IPS-NIHi11 (cell line): ENCODE data around the gene PPP2R5C.

Experiments used
- DNase-seq: peaks from one replicate; pipeline ENCODE4 v3.0.0; 2012; ENCODE audit warnings: mixed read lengths, low spot score

PPP2R5C gene

DNA sequence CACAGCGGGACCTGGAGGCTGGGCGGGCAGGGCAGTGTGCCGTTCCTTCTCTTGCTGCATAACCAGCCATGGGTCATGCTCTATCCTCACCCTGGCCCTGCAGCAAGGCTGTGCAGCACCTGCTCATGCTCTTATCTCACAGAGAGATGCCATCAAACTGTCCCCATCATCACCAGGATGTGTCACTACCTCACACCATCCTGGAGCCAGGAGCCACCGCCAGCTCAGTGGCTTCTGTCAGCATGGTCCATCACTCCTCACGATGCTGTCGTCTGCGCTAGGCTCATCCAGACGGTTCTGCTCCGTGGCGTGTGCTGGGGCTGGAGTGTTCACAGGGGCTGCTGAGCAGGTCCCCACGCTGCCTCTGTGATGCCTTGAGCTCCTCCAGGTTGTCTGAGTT, 125.7 kb downstream of the PPP2R5C start:
- DNase-seq = no peak

DNA sequence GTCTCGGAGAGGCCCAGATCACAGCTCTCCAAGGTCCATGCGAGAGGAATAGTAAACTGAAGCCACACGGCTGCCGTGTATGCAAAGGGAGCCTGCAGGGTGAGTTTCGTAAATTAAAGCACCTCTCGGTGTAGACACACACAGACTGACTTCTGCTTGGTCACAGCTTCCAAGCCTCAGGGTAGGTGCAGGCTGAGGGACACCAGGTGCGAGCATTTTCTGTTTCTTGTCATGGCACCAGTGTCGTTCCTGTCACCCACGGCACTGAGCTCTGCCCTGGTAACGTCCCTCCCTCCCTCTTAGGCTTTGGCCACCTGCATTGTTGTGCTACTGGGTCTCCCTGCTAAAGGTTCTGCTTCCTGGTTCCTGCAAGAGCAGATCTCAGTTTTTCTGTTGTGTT, 126.7 kb downstream of the PPP2R5C start:
- DNase-seq = no peak

DNA sequence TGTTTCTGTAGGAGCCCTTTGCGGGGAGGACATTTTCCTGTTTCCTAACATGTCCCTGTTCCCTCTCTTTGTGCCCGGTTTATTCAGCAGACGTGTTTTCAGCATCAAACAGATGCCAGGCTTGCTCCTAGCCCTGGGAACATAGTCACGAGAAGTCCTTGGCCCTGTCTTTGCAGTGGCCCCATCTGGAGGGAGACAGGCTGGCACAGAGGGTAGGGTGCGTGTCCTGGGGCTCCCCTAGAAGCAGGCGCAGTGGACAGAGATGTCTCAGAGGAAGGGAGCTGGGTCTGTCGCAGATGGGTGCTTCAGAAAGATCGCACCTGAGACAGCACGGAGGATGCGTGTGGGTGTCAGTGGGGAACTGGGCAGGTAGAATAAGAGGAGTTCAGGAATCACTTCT, 127.9 kb downstream of the PPP2R5C start:
- no peak for DNase-seq

DNA sequence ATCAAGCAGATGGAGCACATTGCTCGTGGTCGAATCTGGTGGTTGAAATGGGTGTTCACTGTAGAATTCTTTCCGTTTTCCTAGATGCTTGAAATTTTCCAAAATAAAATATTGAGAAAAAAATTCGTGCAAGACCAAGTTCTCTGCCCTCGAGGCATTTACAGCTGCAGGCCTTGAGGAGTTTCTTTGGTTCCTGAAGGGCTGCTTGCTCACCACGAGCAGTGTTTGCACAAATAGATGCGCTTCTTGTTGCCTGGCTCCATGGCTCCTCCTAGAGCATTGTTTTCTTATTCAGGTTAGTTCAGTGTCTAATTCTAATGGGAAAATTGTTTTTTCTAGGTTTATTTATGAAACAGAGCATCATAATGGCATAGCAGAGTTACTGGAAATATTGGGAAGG, 128.4 kb downstream of the PPP2R5C start:
- no peak for DNase-seq

DNA sequence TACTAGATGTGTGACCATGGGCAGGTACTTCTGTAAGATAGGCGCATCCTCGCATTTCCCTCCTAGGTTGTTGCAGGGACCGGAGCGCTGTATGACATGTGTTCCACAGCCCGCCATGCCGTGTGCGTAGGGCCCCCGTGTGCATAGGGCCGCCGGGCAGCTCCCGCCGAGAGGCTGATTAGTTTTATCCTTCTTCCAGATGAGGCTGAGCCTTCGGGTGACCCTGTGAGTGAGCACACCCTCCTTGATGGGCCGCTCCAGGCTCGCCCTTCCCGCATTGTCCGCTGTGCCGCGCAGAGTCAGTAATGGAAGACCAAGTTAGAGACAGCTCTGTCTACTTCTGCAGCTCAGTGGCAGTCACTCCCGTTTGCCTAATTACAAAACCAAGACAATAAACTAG, 130.0 kb downstream of the PPP2R5C start:
- DNase-seq = no peak

DNA sequence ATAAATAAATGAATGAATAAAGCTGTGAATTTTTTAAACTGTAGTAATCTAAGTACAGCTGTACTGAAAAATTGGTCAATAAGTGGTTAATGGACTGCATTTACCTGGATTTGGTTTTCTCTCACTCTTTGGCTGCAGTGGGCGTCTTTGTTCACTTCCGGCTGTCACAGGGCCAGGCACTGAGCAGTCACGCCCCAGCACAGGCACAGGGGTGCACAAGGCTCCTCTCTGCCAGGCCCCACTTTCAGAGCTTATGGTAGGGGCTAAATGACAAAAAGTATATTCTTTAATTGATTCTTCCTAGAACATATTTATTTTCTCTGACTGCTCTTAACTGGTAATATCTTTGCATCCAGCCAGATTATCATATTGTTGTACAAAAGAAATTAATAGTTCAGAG, 132.2 kb downstream of the PPP2R5C start:
- no peak for DNase-seq

DNA sequence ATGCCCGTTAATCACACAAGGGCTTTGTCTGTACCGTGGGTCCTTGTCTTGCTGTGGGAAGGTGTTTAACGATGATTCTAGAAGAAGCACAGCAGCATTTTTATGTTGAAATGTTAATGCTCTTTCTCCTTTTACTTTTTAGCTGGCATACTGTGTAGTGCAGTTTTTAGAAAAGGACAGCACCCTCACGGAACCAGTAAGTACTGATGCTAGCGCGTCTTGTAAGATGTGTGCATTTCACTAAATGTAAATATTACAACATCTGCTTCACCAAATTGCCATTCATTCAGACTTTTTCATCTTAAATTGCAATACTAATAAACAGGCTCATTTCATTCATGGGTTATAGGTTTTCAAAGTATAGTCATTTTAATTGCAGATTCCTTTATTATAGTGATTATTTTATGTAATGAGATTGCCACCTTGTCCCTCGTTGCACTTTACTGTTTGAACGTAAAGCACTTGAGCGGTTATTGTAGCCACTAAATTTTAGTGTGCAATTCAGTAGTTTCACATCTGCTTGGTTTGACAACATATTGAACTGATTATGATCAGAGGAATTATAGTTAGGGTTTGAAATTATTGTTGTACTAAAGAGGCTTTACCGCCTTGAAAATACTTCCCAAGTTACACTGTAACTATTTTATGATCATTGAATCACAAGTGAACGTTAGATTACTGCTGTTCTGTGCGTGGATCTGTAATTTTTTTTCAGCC, 133.0 kb downstream of the PPP2R5C start:
- DNase-seq = no peak

DNA sequence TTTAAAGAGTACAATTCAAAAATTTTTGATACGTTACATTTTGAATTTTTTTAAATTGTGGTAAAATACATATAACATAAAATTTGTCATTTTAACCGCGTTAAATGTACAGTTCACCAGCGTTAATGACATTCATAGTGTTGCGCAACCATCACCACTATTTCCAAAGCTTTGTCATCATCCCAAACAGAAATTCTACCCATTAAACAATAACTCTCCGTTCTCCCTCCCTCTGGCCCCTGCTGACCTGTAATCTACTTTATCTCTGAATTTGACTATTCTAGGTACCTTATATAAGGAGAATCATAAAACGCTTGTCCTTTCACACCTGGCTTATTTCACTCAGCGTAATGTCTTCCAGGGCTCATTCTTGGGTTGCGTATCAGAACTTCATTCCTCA, 133.7 kb downstream of the PPP2R5C start:
- DNase-seq = no peak

DNA sequence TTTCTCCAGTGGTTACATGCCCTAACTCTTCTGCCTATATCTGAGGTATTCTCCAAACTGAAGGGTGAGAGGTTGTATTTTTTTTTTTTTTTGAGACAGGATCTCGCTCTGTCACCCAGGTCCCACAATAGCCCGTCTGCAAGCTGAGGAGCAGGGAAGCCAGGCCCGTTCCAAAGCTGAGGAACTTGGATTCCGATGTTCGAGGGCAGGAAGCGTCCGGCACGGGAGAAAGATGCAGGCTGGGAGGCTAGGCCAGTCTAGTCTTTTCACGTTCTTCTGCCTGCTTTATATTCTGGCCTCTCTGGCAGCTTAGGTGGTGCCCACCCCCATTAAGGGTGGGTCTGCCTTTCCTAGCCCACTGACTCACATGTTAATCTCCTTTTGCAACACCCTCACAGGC, 135.8 kb downstream of the PPP2R5C start:
- DNase-seq = no peak

DNA sequence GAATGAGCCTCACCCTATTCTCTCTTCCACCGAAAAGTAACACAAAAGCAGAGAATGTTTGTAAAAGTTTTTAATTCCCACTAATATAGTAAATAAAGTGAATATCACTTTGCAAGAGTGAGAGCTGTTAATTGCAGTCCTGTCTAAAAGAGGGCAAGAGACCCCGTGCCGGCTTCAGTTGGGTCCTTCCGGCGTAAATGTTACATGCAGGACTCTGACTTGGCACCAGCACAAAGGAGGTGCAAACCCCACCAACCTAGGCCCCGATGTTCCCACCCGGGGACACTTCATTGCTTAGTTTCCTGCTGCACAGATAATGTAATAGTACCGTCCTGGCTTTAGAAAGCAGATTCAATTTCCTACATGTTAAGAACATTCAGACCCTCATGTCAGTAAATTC, 136.9 kb downstream of the PPP2R5C start:
- DNase-seq = no peak

DNA sequence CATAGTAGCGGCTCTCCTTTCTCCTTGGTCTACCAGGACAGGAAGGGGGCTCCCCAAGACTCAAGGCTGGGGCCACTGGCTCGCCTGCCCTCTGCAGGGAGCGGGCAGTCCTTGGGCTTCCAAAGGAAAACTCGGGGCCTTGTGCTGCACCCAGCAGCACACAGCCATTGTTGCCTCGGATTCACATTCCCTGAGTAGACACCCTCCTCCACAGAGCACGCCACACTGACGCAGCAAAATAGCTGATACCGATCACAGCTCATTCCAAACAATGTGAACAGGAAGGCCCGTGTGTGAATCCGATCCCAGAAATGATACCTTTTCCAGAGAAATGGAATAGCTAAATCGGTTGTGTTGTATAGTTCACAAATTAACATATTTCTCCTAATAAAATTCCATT, 137.8 kb downstream of the PPP2R5C start:
- DNase-seq = no peak

DNA sequence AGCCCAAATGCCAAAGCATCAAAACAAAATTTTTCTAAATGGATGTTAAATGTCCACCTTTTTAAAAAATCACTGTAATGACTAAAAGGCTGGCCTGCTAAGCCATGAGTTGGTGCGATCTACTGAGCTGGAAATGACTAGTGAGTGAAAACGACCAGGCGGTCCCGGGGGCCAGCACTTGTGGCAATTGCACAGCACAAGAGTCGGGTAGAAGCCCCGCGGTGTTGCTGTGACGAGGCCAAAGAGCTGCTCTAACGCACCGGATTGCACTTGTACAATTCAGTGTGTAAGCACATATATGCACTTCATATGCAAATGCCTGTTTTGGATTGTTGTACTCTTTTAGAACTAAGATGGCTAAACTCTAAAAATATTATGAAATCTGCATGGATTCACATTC, 138.7 kb downstream of the PPP2R5C start:
- DNase-seq = no peak

DNA sequence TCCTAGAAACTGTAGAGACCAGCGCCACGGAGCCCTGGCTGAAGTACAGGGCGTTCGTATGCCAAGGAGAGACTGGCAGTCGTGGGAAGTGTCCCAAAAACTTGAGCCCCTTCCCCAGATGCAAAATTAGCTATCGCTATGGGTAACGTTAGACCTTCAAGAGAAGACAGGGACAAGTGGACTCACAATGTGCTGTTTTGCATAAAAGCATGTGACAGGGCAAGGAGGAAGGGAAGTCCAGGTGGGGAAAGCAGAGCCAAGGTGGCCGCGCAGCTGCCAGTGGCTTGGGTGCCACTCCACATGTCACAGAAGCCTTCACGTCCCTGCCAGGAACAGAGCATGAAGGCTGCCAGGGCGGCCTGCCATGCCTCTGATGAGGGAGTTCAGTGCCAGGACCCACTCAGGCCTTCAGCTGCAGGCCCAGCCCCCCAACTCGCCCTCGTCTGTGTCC, 141.6 kb downstream of the PPP2R5C start:
- no peak for DNase-seq

DNA sequence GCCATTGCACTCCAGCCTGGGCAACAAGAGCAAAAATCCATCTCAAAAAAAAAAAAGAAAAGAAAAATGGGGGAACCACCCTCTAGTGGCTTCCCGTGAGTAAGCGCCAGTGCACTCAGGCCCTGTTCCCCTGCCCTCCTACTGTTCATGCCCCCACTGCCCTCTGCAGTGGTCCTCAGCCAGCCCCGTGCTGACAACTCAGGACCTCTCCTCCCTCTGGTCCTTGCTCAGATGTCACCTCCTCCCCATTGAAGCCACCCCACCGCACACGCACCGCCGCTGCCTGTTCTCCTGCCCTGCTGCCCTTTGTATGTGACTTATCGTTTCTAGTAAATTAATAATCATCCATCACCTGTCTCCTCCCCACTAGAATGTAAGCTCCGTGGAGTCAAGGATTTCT, 144.1 kb downstream of the PPP2R5C start:
- no peak for DNase-seq

DNA sequence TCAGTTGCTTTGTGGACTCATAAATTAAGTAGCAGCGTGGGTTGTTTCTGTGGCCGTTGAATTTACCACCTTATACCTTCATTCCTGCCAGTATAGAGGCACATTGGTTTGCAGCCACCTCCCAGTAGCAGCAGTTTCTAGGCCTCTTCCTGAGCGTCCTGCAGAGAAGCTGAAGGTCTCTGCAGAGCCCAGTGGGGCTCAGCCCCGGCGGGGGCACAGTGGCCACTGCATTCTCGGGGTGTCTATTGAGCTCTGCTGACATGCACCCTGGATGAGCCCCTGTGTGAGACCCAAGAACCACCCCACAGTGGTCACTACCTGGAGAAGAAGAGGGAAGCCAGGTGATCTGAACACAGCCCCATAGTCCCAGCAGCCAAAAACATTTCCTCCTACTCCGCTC, 145.1 kb downstream of the PPP2R5C start:
- no peak for DNase-seq

DNA sequence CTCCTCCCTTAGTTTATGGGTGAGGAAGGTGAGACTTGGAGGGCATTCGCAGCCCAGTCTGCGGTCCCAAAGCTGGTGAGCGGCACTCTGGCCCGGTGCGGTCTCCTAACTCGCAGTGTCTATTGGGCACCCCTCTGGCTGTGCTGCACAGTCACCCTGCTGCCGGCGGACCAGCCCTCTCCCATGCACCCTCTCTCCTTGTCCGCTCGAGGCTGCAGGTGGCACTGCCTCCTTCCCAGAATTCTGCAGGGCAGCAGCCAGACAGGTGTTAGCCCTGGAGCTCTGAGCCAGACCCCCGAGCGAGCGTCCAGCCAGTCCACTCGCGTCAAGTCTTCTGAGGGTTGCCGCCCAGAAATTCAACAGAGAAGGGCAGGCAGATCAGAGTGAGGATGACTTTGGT, 146.1 kb downstream of the PPP2R5C start:
- DNase-seq = no peak

DNA sequence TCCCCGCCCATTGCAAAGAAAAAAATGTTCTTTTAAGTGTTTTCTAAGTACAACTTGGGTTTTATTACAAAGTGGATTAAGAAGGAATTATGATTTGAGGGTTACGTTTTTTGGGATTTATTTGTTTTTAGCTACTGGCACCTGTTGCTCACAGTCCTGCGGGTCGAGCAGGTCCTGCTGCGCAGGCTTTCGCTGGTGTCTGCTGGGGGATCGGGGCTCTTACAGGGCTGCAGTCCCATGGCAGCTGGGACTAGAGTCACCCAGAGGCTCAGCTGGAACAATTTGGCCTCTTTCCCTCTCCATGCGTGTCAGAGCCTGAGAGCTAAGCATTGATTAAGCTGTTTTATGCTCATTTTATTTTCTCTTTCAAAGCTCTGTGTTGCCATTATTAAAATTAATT, 147.3 kb downstream of the PPP2R5C start:
- DNase-seq = no peak

DNA sequence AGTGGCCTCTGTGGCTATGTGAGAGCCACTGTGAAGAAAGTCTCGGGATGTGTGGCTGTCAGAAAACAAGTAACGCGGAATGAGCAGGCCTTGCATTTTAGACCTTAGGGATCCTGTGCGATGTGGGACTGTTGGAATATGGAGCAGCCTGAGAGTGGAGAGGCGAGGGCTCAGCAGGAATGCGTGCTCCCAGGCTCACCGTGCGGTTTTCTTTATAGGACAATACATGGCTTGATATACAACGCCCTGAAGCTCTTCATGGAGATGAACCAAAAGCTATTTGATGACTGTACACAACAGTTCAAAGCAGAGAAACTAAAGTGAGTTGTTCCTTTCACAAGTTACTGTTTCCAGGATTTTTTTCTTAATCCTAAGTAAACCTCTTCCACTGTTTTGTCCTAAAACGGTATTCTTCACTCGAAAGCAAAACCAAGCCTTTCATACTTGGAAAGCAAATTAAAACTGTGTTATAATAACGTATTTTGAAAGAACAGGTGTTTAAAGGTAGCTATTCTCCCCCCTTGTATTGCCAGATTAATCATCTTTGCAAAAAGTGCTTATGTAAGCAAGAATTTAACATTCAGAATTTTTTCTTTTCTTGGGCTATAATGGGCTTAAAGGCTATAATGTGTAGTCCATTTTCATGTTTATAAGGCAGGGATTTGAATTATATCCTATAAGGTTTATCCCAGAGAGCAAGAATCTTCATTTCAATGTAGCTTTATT, 148.0 kb downstream of the PPP2R5C start:
- no peak for DNase-seq

DNA sequence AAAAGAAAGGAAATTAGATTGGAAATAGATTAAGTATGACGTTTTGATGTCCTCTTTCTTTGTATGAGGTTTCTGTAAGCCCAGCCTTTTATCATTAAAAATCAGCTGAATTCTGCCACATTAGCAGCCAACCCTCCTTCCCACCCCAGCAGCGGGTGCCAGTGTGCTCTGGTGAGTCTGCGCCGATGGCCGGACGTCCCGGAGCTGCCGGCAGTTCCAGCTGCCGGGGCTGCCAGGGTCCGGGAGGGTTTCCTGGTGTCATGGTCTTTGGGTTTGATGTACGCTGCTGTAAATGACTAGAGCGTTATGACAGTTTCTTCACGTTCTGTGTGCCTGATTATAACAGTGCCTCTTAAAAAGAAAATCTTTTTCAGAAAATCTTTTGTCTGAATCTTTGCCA, 151.3 kb downstream of the PPP2R5C start:
- no peak for DNase-seq

DNA sequence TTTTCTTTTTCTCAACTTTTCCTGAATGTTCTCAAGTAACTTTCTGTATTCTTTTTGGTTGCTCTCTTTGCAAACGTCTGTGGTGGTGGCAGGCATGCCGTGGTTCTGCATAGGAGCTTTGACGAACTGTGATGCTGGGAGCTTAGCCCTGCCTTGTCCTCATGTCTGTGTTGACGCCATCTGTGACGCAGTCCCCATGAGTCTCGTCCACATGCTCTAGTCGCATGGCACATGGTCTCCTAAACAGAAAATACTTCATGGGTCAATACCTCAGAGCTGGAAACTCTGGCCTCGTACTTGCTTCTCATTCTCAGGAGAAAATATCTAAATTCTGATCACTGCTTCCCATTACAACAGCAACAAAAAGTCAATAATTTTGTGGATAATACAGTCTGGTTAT, 152.6 kb downstream of the PPP2R5C start:
- DNase-seq = no peak

DNA sequence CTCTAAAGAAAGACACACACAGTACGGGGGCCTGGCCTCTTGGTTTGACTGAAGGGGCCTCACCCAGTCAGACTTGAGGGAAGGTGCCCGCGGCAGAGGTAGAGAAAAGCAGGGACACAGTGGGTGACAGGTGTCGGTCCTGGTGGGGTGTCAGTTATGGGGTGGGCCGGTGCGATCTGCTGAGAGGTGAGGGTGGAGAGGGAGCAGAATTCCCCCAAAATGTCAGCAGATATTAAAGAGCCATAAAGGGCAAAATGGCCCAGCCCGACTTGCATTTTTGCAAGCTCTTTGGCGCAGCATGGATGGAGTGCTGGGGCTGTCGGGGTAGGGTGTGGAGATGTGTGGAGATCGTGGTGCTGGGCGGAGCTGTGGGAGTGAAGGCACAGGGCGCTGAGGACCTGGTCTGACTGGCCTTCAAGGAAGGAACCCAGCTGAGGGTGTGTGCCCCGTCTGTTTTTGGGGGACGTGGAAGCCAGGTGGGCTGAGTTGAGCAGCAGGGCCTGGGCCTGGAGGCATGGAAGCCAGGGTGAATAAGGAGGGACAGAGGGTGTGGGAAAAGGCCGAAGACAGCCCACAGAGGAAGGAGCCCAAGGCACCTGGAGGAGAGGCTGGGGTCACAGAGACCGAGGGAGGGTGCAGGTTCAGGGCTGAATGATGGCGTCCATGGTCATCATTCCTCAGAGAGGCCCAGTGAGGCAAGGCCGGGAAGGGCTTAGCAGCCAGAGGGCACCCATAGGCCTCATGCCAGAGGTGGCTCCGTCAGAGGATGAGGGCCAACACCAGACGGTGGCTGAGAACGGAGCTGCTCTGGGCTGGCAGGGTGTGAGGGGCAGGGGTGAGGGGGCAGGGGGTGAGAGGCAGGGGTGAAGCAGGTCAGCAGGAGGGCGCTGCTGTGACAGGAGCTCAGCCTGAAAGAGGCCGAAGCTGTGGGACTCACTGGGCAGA, 154.6 kb downstream of the PPP2R5C start:
- DNase-seq = no peak

DNA sequence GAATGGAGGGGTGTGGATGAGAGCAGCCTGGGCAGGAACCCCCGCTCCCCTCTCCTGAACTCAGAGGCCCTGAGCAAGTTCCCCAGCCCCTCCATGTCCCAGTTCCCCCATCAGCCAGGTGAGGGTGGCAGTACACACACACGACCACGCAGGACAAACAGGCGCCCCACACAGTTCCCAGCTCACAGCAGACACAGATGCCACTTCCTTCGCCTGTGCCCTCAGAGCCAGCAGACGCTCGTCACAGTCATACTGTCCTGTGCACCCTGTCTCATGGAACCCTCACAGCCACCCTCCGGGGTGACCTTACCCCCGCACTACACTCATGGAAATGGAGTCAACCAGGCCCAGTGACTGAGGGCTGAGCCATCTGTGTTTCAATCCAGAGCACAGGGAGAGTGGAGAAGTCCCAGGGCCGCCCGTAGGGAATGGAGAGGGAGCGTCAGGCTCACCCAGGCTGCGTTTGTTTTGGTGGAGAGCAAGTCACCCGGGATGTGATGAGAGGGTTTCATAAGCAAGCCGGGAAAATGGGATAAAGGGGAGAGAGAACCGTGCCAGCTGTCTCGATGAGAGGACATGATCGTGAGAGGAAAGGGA, 155.4 kb downstream of the PPP2R5C start:
- no peak for DNase-seq
